Activated CD4-positive, alpha-beta memory T cell treated with anti-CD3 and anti-CD28 coated beads for 36 hours (primary cell): ENCODE measurements around the gene AKR1C2. TPM values are rescaled to one million over a fixed set of nuclear protein-coding genes. Genes with fewer than 3 reads are reported as not detected.
"Not testable (repeated sequence)": the region's sequence is repeated elsewhere in the genome, so short reads cannot be mapped to it uniquely, and the experiment has no call there.

ENCODE experiments used
- CTCF ChIA-PET: fragments of 350-600 bp; sonication (Branson Sonifier 250); formaldehyde crosslinking; loops from one replicate; lab custom pipeline; 2021; ENCODE audit warnings: antibody characterized with exemption, inconsistent platforms; lab: Charles Lee
- POLR2A ChIA-PET: fragments of 350-600 bp; sonication (Branson Sonifier 250); formaldehyde crosslinking; loops from one replicate; lab custom pipeline; 2021; ENCODE audit warnings: antibody characterized with exemption; lab: Charles Lee
- DNase-seq: peaks from one replicate; pipeline ENCODE4 v3.0.0-alpha.2; 2020
- H3K27ac Mint-ChIP-seq: one replicate; pipeline ENCODE4 v1.8.0; 2021; ENCODE audit warnings: mixed read lengths
- H3K27me3 Mint-ChIP-seq: one replicate; pipeline ENCODE4 v1.8.0; 2021; ENCODE audit warnings: mixed read lengths
- H3K36me3 Mint-ChIP-seq: one replicate; pipeline ENCODE4 v1.8.0; 2021; ENCODE audit warnings: mixed read lengths
- H3K4me1 Mint-ChIP-seq: one replicate; pipeline ENCODE4 v1.8.0; 2021; ENCODE audit warnings: low read depth, mixed read lengths
- H3K4me3 Mint-ChIP-seq: one replicate; pipeline ENCODE4 v1.8.0; 2021; ENCODE audit warnings: mild to moderate bottlenecking, mixed read lengths
- H3K9me3 Mint-ChIP-seq: one replicate; pipeline ENCODE4 v1.8.0; 2021; ENCODE audit warnings: mixed read lengths
- intact Hi-C: fragments of 100-400 bp; cut with micrococcal nuclease; formaldehyde crosslinking; loops from one replicate; pipeline ENCODE4 v1.15.1; 2023
- total RNA-seq, 2 experiments: library from RNA; stranded (reverse); gene quantifications; one replicate each; pipeline ENCODE4 v1.2.3, GENCODE V29; 2021

AKR1C2 gene
- total RNA-seq, 2 experiments from 2014 or later: 0.17 TPM; not detected in 1

GRCh38 chr10:4944841-4945240, 58.8 kb downstream of the AKR1C2 start:
- ChIA-PET CTCF (no interaction called here), POLR2A (no interaction called here)
- H3K4me1 Mint-ChIP-seq: no peaks in the 10 kb centered on the region
- no peak for DNase-seq
- no peaks in the 10 kb centered on the region for H3K36me3 Mint-ChIP-seq
- no peaks in the 10 kb centered on the region for H3K27me3 Mint-ChIP-seq
- no peak overlapping the region for H3K27ac Mint-ChIP-seq
- H3K9me3 Mint-ChIP-seq: no peaks in the 10 kb centered on the region
- intact Hi-C loops: no loop called here
- H3K4me3 Mint-ChIP-seq: no peak overlapping the region

DNA sequence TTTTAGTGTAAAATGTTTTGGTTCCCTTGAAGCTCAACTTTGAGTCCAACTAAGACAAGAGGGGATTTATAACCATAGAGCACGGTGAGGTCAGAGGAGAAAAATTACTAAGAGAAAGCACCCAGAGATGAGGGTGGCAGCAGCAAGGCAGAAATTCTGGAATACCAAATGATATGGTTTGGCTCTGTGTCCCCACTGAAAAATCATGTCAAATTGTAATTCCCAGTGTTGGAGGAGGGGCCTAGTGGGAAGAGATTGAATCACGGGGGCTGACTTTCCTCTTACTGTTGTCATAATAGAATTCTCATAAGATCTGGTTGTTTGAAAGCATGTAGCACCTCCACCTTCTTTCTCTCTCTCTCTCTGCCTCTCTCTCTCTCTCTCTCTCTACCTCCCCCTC, 59.8 kb downstream of the AKR1C2 start:
- Mint-ChIP-seq H3K36me3 (no peaks in the 10 kb centered on the region), H3K9me3 (no peaks in the 10 kb centered on the region), H3K4me3 (no peak overlapping the region), H3K4me1 (no peaks in the 10 kb centered on the region), H3K27ac (no peak overlapping the region), H3K27me3 (peaks cover 1% of the 10 kb centered on the region)
- intact Hi-C loops: no loop called here
- DNase-seq: no peak
- POLR2A ChIA-PET: no interaction called here
- CTCF ChIA-PET: no interaction called here

DNA sequence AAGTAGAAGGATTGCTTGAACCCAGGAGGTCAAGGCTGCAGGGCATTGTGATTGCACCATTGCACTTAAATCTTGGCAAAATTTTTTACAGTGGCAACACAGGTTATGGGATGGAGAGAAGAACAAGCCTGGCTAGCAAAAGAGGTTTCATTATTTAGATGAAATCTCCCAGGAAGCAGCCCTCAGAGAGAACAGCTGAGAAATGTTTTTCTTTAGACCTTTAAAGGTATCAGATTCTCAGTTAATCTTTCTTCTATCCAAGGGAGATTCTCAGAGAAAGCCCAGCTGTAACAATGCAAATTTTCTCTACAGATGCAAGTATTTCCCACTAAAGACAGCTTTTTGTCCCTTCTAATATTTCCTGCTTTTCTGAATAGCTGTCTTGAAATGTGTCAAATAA, 60.2 kb downstream of the AKR1C2 start:
- H3K36me3 Mint-ChIP-seq, H3K4me1 Mint-ChIP-seq, H3K4me3 Mint-ChIP-seq, DNase-seq, H3K9me3 Mint-ChIP-seq, H3K27ac Mint-ChIP-seq, intact Hi-C loops, H3K27me3 Mint-ChIP-seq, CTCF ChIA-PET, POLR2A ChIA-PET: not testable (repeated sequence)

DNA sequence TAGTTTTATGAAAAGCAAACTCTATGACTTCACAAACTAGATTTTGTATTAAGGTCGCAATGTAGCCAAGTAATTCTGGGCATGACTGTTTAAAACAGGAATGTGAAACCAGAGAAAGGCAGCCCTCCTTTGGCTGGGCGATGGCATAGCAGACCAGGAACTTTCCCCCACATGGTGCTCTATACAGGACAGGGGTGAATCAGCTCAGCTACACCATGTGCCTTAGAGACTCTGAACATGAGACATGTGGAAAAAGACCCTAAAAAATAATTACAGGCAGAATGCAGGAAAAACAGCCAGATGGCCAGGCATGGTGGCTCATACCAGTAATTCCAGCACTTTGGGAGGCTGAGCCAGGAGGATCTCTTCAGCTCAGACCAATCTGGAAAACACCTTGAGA, 60.7 kb downstream of the AKR1C2 start:
- H3K4me3 Mint-ChIP-seq, POLR2A ChIA-PET, H3K9me3 Mint-ChIP-seq, H3K27me3 Mint-ChIP-seq, H3K4me1 Mint-ChIP-seq, H3K36me3 Mint-ChIP-seq, CTCF ChIA-PET, DNase-seq, H3K27ac Mint-ChIP-seq, intact Hi-C loops: not testable (repeated sequence)

GRCh38 chr10:4941540-4942330, 61.9 kb downstream of the AKR1C2 start:
- ChIA-PET POLR2A (no interaction called here), CTCF (no interaction called here)
- H3K27me3 Mint-ChIP-seq: peaks cover 1% of the 10 kb centered on the region

GRCh38 chr10:4940909-4941308, 62.7 kb downstream of the AKR1C2 start:
- H3K36me3 Mint-ChIP-seq, H3K4me3 Mint-ChIP-seq, POLR2A ChIA-PET, H3K27me3 Mint-ChIP-seq, intact Hi-C loops, DNase-seq, CTCF ChIA-PET, H3K27ac Mint-ChIP-seq, H3K4me1 Mint-ChIP-seq, H3K9me3 Mint-ChIP-seq: not testable (repeated sequence)

More at GRCh38 chr10:4941540-4942330, 61.9 kb downstream of the AKR1C2 start:
- DNase-seq: no peak
- H3K4me1 Mint-ChIP-seq: no peaks in the 10 kb centered on the region
- intact Hi-C loops: no loop called here
- H3K9me3 Mint-ChIP-seq: no peaks in the 10 kb centered on the region
- H3K4me3 Mint-ChIP-seq: no peak overlapping the region
- H3K27ac Mint-ChIP-seq: no peak overlapping the region
- H3K36me3 Mint-ChIP-seq: no peaks in the 10 kb centered on the region

- H3K27me3 Mint-ChIP-seq, CTCF ChIA-PET: not testable (repeated sequence)
Observed at GRCh38 chr10:4940073-4940428, 63.6 kb downstream of the AKR1C2 start.

GRCh38 chr10:4939224-4940072, 64.2 kb downstream of the AKR1C2 start:
- no peak for DNase-seq
- no peak overlapping the region for H3K27ac Mint-ChIP-seq
- intact Hi-C loops: no loop called here
- no peak overlapping the region for H3K4me3 Mint-ChIP-seq
- no peaks in the 10 kb centered on the region for H3K4me1 Mint-ChIP-seq
- POLR2A ChIA-PET: no interaction called here
- H3K36me3 Mint-ChIP-seq: no peaks in the 10 kb centered on the region
- H3K9me3 Mint-ChIP-seq: no peaks in the 10 kb centered on the region
- H3K27me3 Mint-ChIP-seq: peaks cover 1% of the 10 kb centered on the region
- CTCF ChIA-PET: no interaction called here

More at GRCh38 chr10:4940073-4940428, 63.6 kb downstream of the AKR1C2 start:
- H3K4me3 Mint-ChIP-seq, H3K4me1 Mint-ChIP-seq, POLR2A ChIA-PET, H3K9me3 Mint-ChIP-seq, DNase-seq, intact Hi-C loops, H3K36me3 Mint-ChIP-seq, H3K27ac Mint-ChIP-seq: not testable (repeated sequence)

Other genes starting within 250 kb of the AKR1C2 start
- 1 to 10 TPM; 3.9 to 4.2 TPM for gene AKR1E2, start 177.7 kb downstream of the AKR1C2 start, total RNA-seq
- gene AKR1C1, start 40.4 kb downstream of the AKR1C2 start, total RNA-seq: under 1 TPM; 0.12 to 0.22 TPM
- gene AKR1C3, start 90.6 kb upstream of the AKR1C2 start, total RNA-seq: under 1 TPM; 0.33 to 0.70 TPM
- under 1 TPM; 0.33 to 0.80 TPM for gene AKR1C8, start 181.3 kb upstream of the AKR1C2 start, total RNA-seq
- gene AKR1C4, start 193.0 kb upstream of the AKR1C2 start, total RNA-seq: not detected